Mesothelial cell of epicardium (in vitro differentiated cells): ENCODE results near the gene VAMP5. TPM values are rescaled to one million over a fixed set of nuclear protein-coding genes. Genes with fewer than 3 reads are reported as not detected.

ENCODE experiments used
- DNase-seq, 2 experiments: peaks; one replicate each; pipeline ENCODE4 v3.0.0; 2021; ENCODE audit warnings: low spot score in 2 of 2; ENCODE audit not compliant: unreplicated experiment in 2 of 2
- H3K27ac Mint-ChIP-seq: 2 replicates; pipeline ENCODE4 v1.8.0; 2021; ENCODE audit warnings: mixed read lengths
- H3K27me3 Mint-ChIP-seq: 2 replicates; pipeline ENCODE4 v1.8.0; 2021; ENCODE audit warnings: low read depth, mixed read lengths
- H3K36me3 Mint-ChIP-seq: 2 replicates; pipeline ENCODE4 v1.8.0; 2021; ENCODE audit warnings: mixed read lengths
- H3K4me1 Mint-ChIP-seq: 2 replicates; pipeline ENCODE4 v1.8.0; 2021; ENCODE audit warnings: mixed read lengths
- H3K4me3 Mint-ChIP-seq: 2 replicates; pipeline ENCODE4 v1.8.0; 2021; ENCODE audit warnings: mild to moderate bottlenecking, moderate library complexity, mixed read lengths
- H3K9me3 Mint-ChIP-seq: 2 replicates; pipeline ENCODE4 v1.8.0; 2021; ENCODE audit warnings: mixed read lengths
- total RNA-seq: library from RNA; stranded (reverse); gene quantifications from 3 replicates; pipeline ENCODE4 v1.2.1, GENCODE V29; 2021
- TF ChIP-seq, protein P1 (sequence below): fragments of 200-600 bp; sonication (generic); IDR thresholded peaks from one replicate; pipeline ENCODE4 v1.5.0; 2021; ENCODE audit warnings: antibody characterized with exemption; ENCODE audit not compliant: unreplicated experiment

VAMP5 gene, protein sequence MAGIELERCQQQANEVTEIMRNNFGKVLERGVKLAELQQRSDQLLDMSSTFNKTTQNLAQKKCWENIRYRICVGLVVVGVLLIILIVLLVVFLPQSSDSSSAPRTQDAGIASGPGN
- total RNA-seq, result 2.5 to 3.7 TPM (median 3.4 TPM) in 3 replicates

DNA sequence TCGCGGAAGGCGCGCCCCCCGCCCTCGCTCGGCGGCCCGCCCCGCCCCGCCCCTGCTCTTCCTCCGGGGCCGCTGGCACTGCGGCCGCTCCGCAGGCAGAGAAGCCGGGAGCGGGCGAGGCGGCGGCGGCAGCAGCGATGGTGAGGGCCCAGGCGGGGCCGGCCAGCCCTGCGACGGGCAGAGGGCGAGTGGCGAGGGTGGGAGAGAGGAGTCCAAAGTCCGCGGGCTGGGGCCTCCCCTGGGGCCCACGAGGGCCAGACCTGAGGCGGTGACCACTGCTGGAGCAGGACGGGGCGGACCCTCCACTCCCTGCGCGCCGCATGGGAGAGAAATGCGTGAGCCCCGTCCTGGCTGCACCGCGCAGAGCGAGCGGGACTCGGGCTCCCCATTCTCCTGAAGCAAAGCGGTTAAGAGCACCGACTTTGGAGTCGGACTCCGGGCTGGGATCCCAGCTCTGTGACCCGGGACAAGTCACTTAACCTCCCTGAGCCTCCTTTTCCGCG lies at the start of gene VAMP5:
Gene VAMP5 (plus strand): TSS at position 78 of the 503 bp plus-strand sequence. CDS start 60 bp downstream, at position 138.
- no peak for DNase-seq

DNA sequence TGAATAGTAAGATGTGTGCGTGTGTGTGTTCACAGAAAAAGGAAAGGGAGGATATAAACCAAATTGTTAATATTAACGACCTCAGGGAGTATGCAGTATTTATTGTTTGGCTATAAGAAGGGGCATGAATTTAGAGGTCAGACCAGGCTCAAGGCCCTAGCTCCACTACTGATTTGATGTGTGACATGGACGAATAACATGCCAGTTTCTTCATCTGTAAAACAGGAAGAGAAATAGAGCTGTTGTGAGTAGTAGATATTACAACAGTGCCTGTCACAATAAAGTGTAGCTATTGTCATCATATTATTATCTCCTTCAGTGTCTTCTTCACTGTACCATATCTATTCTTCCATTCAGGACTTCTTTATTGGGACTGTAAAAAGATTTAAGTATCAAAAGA lies 49.4 kb upstream of the VAMP5 start:
- H3K27ac Mint-ChIP-seq, result no peak overlapping the region
- TF ChIP-seq, protein P1, sequence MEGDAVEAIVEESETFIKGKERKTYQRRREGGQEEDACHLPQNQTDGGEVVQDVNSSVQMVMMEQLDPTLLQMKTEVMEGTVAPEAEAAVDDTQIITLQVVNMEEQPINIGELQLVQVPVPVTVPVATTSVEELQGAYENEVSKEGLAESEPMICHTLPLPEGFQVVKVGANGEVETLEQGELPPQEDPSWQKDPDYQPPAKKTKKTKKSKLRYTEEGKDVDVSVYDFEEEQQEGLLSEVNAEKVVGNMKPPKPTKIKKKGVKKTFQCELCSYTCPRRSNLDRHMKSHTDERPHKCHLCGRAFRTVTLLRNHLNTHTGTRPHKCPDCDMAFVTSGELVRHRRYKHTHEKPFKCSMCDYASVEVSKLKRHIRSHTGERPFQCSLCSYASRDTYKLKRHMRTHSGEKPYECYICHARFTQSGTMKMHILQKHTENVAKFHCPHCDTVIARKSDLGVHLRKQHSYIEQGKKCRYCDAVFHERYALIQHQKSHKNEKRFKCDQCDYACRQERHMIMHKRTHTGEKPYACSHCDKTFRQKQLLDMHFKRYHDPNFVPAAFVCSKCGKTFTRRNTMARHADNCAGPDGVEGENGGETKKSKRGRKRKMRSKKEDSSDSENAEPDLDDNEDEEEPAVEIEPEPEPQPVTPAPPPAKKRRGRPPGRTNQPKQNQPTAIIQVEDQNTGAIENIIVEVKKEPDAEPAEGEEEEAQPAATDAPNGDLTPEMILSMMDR, result no peak
- no peaks in the 10 kb centered on the region for H3K27me3 Mint-ChIP-seq
- peaks cover 4% of the 10 kb centered on the region for H3K9me3 Mint-ChIP-seq
- H3K4me3 Mint-ChIP-seq, result no peak overlapping the region
- no peak for DNase-seq
- H3K36me3 Mint-ChIP-seq, result peaks cover 2% of the 10 kb centered on the region
- H3K4me1 Mint-ChIP-seq, result peaks cover 20% of the 10 kb centered on the region

More for the DNA sequence above, at the start of gene VAMP5:
- Mint-ChIP-seq H3K4me1 (peaks cover 10% of the 10 kb centered on the region), H3K4me3 (no peak within 1 kb of the TSS), H3K27ac (no peak within 1 kb of the TSS), H3K27me3 (no peaks in the 10 kb centered on the region), H3K36me3 (peaks cover 7% of the 10 kb centered on the region), H3K9me3 (no peaks in the 10 kb centered on the region)
- TF ChIP-seq, protein P1, result no peak

DNA sequence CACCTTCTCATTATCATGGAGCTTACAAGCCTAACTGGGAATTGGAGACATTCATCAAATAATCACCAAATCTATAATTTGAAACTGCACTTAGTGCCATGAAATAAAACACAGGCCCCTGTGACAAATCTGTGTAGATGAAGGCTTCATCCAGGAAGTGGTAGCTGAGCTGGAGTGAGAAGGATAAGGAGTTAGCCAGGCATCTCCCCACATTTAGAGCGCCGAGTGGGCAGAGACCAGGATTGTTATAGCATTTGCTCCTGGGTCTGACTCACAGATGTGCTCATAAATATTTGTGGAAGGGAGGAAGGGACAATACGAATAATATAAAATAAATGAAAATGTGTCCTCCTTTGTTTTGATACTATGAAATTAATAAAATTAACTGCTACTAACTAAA lies 47.8 kb upstream of the VAMP5 start:
- no peaks in the 10 kb centered on the region for H3K27me3 Mint-ChIP-seq
- TF ChIP-seq, protein P1, result no peak
- H3K9me3 Mint-ChIP-seq, result no peaks in the 10 kb centered on the region

GRCh38 chr2:85537600-85538506 lies 46.4 kb upstream of the VAMP5 start:
- DNase-seq, result peak in 1 of 2 experiments; percentile 58
- Mint-ChIP-seq H3K4me3 (peak overlapping the region; percentile 89), H3K9me3 (no peaks in the 10 kb centered on the region), H3K4me1 (peaks cover 47% of the 10 kb centered on the region), H3K27ac (peak overlapping the region; percentile 99), H3K36me3 (peaks cover 17% of the 10 kb centered on the region), H3K27me3 (no peaks in the 10 kb centered on the region)
- TF ChIP-seq, protein P1, result no peak

More for the DNA sequence above, 47.8 kb upstream of the VAMP5 start:
- H3K27ac Mint-ChIP-seq, result peak overlapping the region; percentile 99
- peaks cover 33% of the 10 kb centered on the region for H3K4me1 Mint-ChIP-seq
- H3K36me3 Mint-ChIP-seq, result peaks cover 3% of the 10 kb centered on the region
- no peak for DNase-seq
- peak overlapping the region; percentile 14 for H3K4me3 Mint-ChIP-seq

DNA sequence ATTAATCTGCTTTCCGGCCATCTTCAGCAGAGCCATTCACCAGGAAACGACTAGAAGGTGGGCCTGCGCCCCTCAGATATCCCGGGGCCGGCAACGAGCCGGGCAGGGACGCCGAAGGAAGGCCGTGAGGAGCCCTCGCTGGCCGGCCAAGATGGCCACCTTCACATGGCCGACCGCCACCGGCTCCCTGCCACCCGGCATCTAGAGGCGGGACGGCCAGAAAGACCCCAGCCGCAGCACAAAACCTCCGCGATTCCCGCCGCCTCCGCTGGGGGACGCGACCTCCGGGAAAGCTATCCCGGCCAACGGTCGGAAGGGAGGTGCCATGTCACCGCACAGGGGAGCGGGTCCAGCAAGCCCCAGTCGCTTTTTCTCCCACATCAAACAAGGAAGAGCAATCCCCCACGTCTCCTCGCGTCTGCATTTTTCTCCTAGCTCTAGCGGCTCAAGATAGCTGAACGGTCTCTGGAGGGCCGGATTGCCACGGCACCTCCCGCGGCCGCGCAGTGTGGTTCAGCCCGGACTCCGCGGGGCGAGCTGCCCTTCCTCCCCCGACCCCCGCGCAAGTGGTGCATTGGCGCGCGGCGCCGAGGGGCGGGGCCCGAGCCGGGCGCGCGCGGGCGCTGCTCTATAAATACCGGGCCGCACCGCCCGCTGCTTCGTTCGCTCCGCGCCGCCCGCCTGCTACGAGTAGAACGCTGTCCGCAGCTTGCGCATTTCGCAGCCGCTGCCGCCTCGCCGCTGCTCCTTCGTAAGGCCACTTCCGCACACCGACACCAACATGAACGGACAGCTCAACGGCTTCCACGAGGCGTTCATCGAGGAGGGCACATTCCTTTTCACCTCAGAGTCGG lies 45.5 kb upstream of the VAMP5 start, which contains the start of gene MAT2A:
Gene MAT2A (plus strand): TSS at position 662 of the 854 bp plus-strand sequence. CDS start 120 bp downstream, at position 782.
- H3K36me3 Mint-ChIP-seq, result peaks cover 23% of the 10 kb centered on the region
- H3K9me3 Mint-ChIP-seq, result no peaks in the 10 kb centered on the region
- TF ChIP-seq, protein P1, result peak; percentile 75
- H3K4me1 Mint-ChIP-seq, result peaks cover 53% of the 10 kb centered on the region
- H3K27me3 Mint-ChIP-seq, result no peaks in the 10 kb centered on the region
- H3K27ac Mint-ChIP-seq, result peak within 1 kb of the TSS; percentile 99
- DNase-seq, result peak; percentile 93 to 94
- peak within 1 kb of the TSS; percentile 89 for H3K4me3 Mint-ChIP-seq
